Daoy (cell line): ENCODE measurements around the gene CDC45. TPM values are rescaled to one million over a fixed set of nuclear protein-coding genes. Genes with fewer than 3 reads are reported as not detected.

Experiments
- DNase-seq: peaks from one replicate; pipeline ENCODE4 v3.0.0-alpha.2; 2015; ENCODE audit warnings: low read depth
- total RNA-seq: library from RNA; depleted of rRNA; stranded (reverse); fragments of >200 nt; shearing (Covaris generic); gene quantifications from 2 replicates; pipeline ENCODE4 v1.2.3, GENCODE V29; 2014

The CDC45 gene
- total RNA-seq, 1 experiment from 2014 or later, result 51.4 TPM

GRCh38 chr22:19448076-19448607 is 31.6 kb upstream of the CDC45 start:
- peak; percentile 77 for DNase-seq

GRCh38 chr22:19448739-19449421 is 30.8 kb upstream of the CDC45 start:
- DNase-seq, result no peak

DNA sequence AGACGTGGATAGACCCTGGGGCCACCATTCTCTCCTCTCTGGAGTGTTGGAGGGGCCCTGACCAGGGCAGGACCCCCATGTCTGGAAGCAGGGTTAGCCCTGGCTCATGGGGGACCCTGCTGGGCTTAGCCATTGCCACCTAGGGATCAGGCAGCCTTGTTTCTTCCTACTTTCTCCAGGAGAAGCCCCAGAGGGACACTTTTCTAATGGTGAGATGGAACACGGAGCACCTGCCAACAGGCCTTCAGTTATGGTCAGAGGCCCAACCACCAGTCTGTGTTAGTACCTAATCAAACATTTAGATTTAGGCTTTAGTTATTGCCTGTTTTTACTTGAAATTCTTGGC is 30.3 kb upstream of the CDC45 start:
- DNase-seq, result no peak

- no peak for DNase-seq
These were observed 29.2 kb upstream of the CDC45 start for GRCh38 chr22:19450363-19451175.

GRCh38 chr22:19451570-19451969 is 28.1 kb upstream of the CDC45 start:
- no peak for DNase-seq

GRCh38 chr22:19453718-19454117 is 26.0 kb upstream of the CDC45 start:
- no peak for DNase-seq

GRCh38 chr22:19454156-19454555 is 25.6 kb upstream of the CDC45 start:
- DNase-seq, result no peak

- DNase-seq, result no peak
These were observed 24.7 kb upstream of the CDC45 start for GRCh38 chr22:19455033-19455432.

DNA sequence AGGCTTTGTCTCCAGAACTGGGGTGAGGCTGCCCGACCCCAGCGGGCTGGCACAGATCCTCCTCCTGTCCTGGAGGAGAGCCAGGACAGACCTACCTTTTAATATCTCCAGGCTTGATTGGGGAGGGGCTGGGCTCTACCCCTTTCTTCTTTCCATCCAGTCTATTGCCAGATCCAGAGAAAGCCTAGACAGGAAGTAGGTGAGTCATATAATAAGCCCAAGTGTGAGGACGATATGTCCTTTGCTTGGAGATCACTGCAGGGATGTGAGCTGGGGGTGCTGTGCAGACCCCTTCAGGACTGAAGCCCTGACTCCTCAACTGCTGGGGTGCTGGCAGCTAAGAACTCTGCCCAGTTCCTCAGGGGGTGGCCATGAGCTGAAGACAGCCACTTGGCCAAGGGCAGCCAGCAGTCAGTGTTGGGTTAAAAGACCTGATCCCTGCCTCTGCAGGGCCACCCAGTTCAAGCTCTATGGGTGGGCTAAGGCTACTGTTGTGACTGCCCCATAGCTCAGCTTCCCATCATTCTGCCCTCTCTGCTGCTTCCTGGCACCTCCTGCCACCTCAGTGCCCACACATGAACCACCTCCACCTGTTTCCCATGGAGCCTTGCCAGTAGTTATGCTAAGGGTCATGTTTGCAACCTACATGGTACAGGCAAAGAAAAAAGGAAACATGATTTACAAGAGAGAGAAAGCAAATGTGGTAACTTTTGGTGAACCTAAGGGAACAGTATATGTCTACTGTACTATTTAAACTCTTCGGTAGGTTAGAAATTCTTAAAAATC is 23.9 kb upstream of the CDC45 start:
- no peak for DNase-seq

DNA sequence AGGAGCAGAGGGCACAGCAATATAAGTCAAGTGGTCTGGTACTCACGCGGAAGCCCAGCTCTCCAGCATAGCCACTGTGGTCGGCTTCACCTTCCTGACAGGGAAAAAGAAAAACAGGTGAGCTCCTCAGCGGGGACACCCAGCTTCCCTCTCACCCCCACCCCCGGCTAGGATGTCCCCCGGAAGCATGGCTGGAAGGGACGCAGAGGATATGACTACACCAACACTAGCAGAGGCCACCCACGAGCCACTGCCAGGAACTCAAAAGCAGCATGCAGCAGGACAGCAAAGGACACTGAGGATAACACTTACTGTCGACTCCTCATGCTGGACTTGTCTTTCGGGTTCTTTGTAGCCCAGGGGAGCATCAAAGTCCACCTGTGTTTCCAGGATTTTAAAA is 23.2 kb upstream of the CDC45 start:
- DNase-seq, result no peak

DNA sequence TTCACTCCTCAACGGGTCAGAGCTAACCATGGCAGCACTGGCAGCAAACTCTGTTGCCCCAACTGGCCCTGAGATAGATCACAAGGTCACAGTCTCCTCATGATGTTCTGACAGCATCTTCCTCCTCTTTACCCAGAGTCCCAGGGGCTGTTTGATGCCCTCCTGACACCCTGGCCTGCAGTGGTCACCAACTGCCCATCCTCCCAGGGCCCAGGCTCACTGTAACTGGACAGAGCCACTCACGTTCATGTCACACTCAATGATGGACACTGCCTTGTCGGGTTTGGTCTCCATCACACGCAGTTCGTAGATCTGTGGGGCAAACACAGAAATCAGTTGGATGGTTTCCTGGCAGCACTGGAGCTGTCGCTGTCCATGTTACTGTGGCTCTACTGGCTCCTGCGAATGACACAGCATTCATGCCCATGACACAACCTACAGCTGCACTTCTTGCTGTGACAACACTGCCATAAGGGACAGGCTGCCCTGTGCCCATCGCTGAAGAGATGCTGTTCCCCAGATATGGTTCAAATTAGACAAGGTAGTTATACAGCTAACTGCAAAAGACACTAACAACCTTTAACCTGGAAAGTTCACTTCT is 21.8 kb upstream of the CDC45 start:
- no peak for DNase-seq

DNA sequence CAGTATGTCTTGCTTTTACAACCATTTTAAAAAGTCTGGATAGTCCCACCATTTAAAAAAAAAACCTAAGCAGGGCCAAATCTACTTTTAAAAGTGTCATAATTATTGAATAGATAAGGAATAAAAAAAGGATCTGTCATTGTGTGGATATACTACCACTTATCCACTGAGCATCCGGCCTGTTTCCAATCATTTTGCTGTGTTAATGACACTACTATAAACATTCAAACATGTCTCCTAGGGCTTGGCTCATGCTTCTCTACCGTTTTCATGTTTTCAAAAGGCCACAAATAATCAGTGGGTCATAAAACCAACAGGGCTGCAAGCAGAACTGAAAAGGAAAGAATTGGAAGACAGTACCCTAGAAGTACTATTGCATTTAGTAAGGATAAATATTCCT is 19.7 kb upstream of the CDC45 start:
- DNase-seq, result no peak

- DNase-seq, result no peak
These were observed 18.2 kb upstream of the CDC45 start for GRCh38 chr22:19461506-19461905.

- no peak for DNase-seq
These were observed 16.7 kb upstream of the CDC45 start for GRCh38 chr22:19463008-19463407.

DNA sequence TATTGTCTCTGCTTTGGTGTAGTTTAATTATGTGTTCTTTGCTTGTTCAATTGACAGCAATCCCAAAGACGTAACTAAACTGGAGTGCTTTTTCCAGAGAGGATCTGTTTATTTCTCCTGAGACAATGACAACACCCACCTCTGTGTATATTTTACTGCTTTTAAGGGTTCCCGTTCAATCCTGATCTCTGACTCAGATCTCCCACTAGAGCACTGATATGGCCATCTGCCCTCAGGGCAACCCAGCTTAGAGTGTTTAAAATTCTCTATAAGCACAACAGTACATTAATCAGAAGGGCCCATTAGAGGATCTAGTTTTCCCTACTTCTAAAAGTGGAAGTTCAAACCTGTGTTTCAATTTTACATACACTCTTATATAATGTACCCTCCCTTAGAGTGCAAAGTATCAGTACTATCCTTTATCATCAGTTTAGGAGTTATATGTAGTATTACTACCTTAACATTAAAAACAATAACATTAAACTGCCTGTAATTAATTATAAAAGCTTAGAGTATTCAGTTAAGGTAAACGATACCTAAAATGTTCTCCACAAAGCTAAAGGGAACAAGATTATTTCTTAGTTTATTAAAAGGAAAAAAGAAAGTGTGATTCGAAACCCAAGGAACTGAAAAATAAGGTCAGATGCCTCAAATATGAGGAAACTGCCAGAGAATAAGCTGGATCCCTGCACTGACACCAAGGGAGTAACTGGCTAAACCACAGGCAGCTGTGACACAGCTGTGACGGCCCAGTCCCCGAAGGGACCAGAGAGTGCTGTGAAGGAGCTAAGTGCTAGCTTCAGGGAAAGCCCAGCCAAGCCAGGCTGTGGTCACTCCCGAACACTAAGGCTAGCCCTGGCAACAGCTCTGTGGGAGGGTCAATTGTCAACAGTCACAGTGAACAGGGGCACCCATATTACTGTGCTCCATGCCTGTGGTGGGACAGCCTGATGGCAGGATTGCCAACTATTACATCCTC is 15.9 kb upstream of the CDC45 start:
- no peak for DNase-seq

- DNase-seq, result no peak
These were observed 15.2 kb upstream of the CDC45 start for GRCh38 chr22:19464546-19464945.

GRCh38 chr22:19464975-19465374 is 14.7 kb upstream of the CDC45 start:
- DNase-seq, result no peak

- DNase-seq, result no peak
These were observed 13.5 kb upstream of the CDC45 start for GRCh38 chr22:19466126-19466716.

DNA sequence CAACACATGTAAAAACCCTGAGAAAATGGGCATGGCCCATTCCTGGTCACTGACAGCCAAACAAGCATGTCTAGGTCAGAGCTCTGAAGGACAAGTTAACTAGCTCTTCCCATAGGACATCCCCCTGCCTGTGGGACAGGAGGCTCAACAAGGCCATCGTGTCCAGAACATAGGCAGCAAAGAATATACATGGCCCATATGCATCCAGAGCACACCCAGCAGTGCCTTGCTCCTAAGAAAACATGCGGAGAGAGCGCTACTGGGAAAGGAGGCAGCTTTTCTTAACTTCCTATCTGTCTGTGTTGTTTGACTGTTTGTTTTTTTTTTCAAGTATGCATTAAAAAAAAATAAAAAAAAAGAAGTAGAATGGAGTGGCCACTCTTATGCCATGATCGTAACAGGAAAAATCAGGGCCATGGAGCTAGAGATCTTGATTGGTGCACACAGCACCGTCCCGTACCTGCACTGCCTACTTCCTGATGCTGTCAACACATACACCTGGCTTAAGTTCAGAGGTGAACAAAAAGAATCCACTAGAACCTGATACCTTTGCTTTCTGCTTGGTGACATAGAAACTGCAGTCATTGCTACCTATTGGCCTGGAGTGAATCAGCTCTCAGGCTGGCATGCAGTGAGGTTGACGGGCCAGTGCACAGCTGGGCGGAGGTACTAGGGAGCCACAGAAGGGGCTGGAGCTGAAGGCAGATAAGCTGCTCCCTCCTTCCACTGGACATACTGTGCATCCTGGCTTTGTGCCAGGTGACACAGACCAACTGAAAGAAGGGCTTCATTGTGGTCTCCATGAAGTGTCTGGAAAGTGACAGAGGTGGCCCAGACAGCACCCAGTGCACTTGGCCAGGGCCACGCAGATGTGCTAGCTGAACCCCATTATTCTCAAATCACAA is 12.6 kb upstream of the CDC45 start:
- no peak for DNase-seq
